ENCODE measurements around the gene CLPSL1. TPM values are rescaled to one million over a fixed set of nuclear protein-coding genes. Genes with fewer than 3 reads are reported as not detected.
A peak's percentile ranks its signal among the peaks of the same experiment; 100 is the strongest.

The CLPSL1 gene
- total and polyA plus RNA-seq, 2 of the 13 experiments (the other 11 are each of a cell fraction or from before 2014, with no cell fraction given): not detected

- TF ChIP-seq, protein P1, sequence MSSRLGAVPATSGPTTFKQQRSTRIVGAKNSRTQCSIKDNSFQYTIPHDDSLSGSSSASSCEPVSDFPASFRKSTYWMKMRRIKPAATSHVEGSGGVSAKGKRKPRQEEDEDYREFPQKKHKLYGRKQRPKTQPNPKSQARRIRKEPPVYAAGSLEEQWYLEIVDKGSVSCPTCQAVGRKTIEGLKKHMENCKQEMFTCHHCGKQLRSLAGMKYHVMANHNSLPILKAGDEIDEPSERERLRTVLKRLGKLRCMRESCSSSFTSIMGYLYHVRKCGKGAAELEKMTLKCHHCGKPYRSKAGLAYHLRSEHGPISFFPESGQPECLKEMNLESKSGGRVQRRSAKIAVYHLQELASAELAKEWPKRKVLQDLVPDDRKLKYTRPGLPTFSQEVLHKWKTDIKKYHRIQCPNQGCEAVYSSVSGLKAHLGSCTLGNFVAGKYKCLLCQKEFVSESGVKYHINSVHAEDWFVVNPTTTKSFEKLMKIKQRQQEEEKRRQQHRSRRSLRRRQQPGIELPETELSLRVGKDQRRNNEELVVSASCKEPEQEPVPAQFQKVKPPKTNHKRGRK (CRISPR knock-in tag; IDR thresholded peaks at IDR 0.05): no peak
- no peak for TF ChIP-seq ZNF616 (CRISPR knock-in tag; IDR thresholded peaks at IDR 0.05; ENCODE audit: low read depth)
- TF ChIP-seq ZNF382 (CRISPR knock-in tag; IDR thresholded peaks at IDR 0.05; ENCODE audit: borderline replicate concordance): no peak
- no peak for TF ChIP-seq SP4 (CRISPR knock-in tag; IDR thresholded peaks at IDR 0.05)
- 0 out of 2 replicates have a peak, but pooled peaks have one; percentile 77 for TF ChIP-seq ARID2 (CRISPR knock-in tag; IDR thresholded peaks at IDR 0.05; ENCODE audit: borderline replicate concordance)
- TF ChIP-seq ELF4 (CRISPR knock-in tag; IDR thresholded peaks at IDR 0.05; ENCODE audit: borderline replicate concordance): no peak
- TF ChIP-seq ZNF329 (CRISPR knock-in tag; IDR thresholded peaks at IDR 0.05; ENCODE audit: low read depth): 0 out of 2 replicates have a peak, but pooled peaks have one; percentile 59
- TF ChIP-seq ZNF275 (CRISPR knock-in tag; IDR thresholded peaks at IDR 0.05; ENCODE audit: borderline replicate concordance): no peak
- TF ChIP-seq ZBTB1 (CRISPR knock-in tag; IDR thresholded peaks at IDR 0.05; ENCODE audit: borderline replicate concordance): no peak
- TF ChIP-seq, protein P2, sequence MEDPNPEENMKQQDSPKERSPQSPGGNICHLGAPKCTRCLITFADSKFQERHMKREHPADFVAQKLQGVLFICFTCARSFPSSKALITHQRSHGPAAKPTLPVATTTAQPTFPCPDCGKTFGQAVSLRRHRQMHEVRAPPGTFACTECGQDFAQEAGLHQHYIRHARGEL (CRISPR knock-in tag; IDR thresholded peaks at IDR 0.05): 0 out of 2 replicates have a peak, but pooled peaks have one; percentile 17
- TF ChIP-seq SIX4 (CRISPR knock-in tag; IDR thresholded peaks at IDR 0.05): no peak
- no peak for TF ChIP-seq ELK4 (CRISPR knock-in tag; IDR thresholded peaks at IDR 0.05; ENCODE audit: borderline replicate concordance)
- no peak for TF ChIP-seq MIER2 (CRISPR knock-in tag; IDR thresholded peaks at IDR 0.05)
- no peak for TF ChIP-seq ISX (CRISPR knock-in tag; conservative IDR thresholded peaks at IDR 0.05)
- no peak for TF ChIP-seq ZBTB21 (CRISPR knock-in tag; IDR thresholded peaks at IDR 0.05)
- TF ChIP-seq, protein P3, sequence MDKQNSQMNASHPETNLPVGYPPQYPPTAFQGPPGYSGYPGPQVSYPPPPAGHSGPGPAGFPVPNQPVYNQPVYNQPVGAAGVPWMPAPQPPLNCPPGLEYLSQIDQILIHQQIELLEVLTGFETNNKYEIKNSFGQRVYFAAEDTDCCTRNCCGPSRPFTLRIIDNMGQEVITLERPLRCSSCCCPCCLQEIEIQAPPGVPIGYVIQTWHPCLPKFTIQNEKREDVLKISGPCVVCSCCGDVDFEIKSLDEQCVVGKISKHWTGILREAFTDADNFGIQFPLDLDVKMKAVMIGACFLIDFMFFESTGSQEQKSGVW (CRISPR knock-in tag; IDR thresholded peaks at IDR 0.05; ENCODE audit: borderline replicate concordance): no peak
- TF ChIP-seq ZNF138 (CRISPR knock-in tag; IDR thresholded peaks at IDR 0.05; ENCODE audit: low read depth): peak; percentile 20; the same call in 1 of the 2 replicates
- TF ChIP-seq, protein P4, sequence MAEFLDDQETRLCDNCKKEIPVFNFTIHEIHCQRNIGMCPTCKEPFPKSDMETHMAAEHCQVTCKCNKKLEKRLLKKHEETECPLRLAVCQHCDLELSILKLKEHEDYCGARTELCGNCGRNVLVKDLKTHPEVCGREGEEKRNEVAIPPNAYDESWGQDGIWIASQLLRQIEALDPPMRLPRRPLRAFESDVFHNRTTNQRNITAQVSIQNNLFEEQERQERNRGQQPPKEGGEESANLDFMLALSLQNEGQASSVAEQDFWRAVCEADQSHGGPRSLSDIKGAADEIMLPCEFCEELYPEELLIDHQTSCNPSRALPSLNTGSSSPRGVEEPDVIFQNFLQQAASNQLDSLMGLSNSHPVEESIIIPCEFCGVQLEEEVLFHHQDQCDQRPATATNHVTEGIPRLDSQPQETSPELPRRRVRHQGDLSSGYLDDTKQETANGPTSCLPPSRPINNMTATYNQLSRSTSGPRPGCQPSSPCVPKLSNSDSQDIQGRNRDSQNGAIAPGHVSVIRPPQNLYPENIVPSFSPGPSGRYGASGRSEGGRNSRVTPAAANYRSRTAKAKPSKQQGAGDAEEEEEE (CRISPR knock-in tag; IDR thresholded peaks at IDR 0.05; ENCODE audit: borderline replicate concordance): no peak
- peak in 1 of 2 experiments; percentile 64; a peak in 3 of 4 replicates for TF ChIP-seq NR2F1 (CRISPR knock-in tag; IDR thresholded peaks at IDR 0.05)
- TF ChIP-seq HMG20B (CRISPR knock-in tag; conservative IDR thresholded peaks at IDR 0.05): no peak
- TF ChIP-seq ZNF282 (IDR thresholded peaks at IDR 0.05; ENCODE audit: partially characterized antibody): no peak
- TF ChIP-seq ZNF598 (CRISPR knock-in tag; IDR thresholded peaks at IDR 0.05; ENCODE audit: borderline replicate concordance): no peak; the same call in 1 of the 2 replicates
- TF ChIP-seq ZSCAN12 (CRISPR knock-in tag; IDR thresholded peaks at IDR 0.05): no peak
- TF ChIP-seq U2AF1 (optimal IDR thresholded peaks at IDR 0.05; ENCODE audit: low read depth, low read length): no peak
- TF ChIP-seq CHCHD3 (CRISPR knock-in tag; IDR thresholded peaks at IDR 0.05): no peak
Observed at GRCh38 chr6:35731414-35731735, 49.4 kb upstream of the CLPSL1 start (continued).
